Immature natural killer cell (primary cell): Measurements from ENCODE around the gene SND1. TPM values are rescaled to one million over a fixed set of nuclear protein-coding genes. Genes with fewer than 3 reads are reported as not detected.

Experiments used
- DNase-seq, 3 donors: peaks; one replicate each; pipeline ENCODE4 v3.0.0; 2022; ENCODE audit warnings: mixed read lengths in 1 of 3
- H3K27ac Mint-ChIP-seq, 6 donors: one replicate each; pipeline ENCODE4 v1.8.0; 2020; ENCODE audit warnings: mixed read lengths in 6 of 6, mild to moderate bottlenecking in 5 of 6, inconsistent platforms in 4 of 6, moderate library complexity in 3 of 6
- H3K27me3 Mint-ChIP-seq, 3 donors: one replicate each; pipeline ENCODE4 v1.8.0; 2020 to 2021; ENCODE audit warnings: low read depth in 3 of 3, mild to moderate bottlenecking in 3 of 3, mixed read lengths in 3 of 3, moderate library complexity in 3 of 3, inconsistent platforms in 1 of 3
- H3K36me3 Mint-ChIP-seq, 3 donors: one replicate each; pipeline ENCODE4 v1.8.0; 2020; ENCODE audit warnings: mixed read lengths in 3 of 3, inconsistent platforms in 2 of 3, mild to moderate bottlenecking in 2 of 3
- H3K4me1 Mint-ChIP-seq, 2 donors: one replicate each; pipeline ENCODE4 v1.8.0; 2020; ENCODE audit warnings: inconsistent platforms in 2 of 2, mild to moderate bottlenecking in 2 of 2, mixed read lengths in 2 of 2, moderate library complexity in 1 of 2
- H3K4me3 Mint-ChIP-seq, 5 donors: one replicate each; pipeline ENCODE4 v1.8.0; 2020; ENCODE audit warnings: mild to moderate bottlenecking in 5 of 5, mixed read lengths in 5 of 5, inconsistent platforms in 3 of 5, moderate library complexity in 3 of 5
- H3K9me3 Mint-ChIP-seq, 6 donors: one replicate each; pipeline ENCODE4 v1.8.0; 2020; ENCODE audit warnings: mild to moderate bottlenecking in 6 of 6, mixed read lengths in 6 of 6, inconsistent platforms in 4 of 6, moderate library complexity in 3 of 6
- polyA plus RNA-seq, 3 donors: library from polyadenylated mRNA; unstranded; fragments of 300-500 nt; fragmentation: Illumina TruSeq; gene quantifications; one replicate each; pipeline ENCODE4 v1.2.3, GENCODE V29; 2021

The SND1 gene
- polyA plus RNA-seq, 3 donors from 2014 or later = 87.8 to 130 (median 116) TPM

GRCh38 chr7:127993317-127993716 lies 341.3 kb downstream of the SND1 start:
- no peak overlapping the region for H3K4me3 Mint-ChIP-seq
- DNase-seq = no peak
- H3K27ac Mint-ChIP-seq = no peak overlapping the region
- no peaks in the 10 kb centered on the region for H3K9me3 Mint-ChIP-seq
- no peaks in the 10 kb centered on the region for H3K4me1 Mint-ChIP-seq
- peaks cover 0 to 2% (median 0%) of the 10 kb centered on the region in 3 donors for H3K27me3 Mint-ChIP-seq
- peaks cover 23 to 25% (median 23%) of the 10 kb centered on the region in 3 donors for H3K36me3 Mint-ChIP-seq

- Mint-ChIP-seq H3K36me3 (peaks cover 23 to 25% (median 23%) of the 10 kb centered on the region in 3 donors), H3K27ac (no peak overlapping the region), H3K4me1 (no peaks in the 10 kb centered on the region), H3K27me3 (peaks cover 0 to 2% (median 0%) of the 10 kb centered on the region in 3 donors), H3K9me3 (no peaks in the 10 kb centered on the region), H3K4me3 (no peak overlapping the region)
- DNase-seq = no peak
These were observed 342.0 kb downstream of the SND1 start for GRCh38 chr7:127993987-127994386.

- H3K4me1 Mint-ChIP-seq = no peaks in the 10 kb centered on the region
- no peaks in the 10 kb centered on the region for H3K9me3 Mint-ChIP-seq
- no peak overlapping the region for H3K4me3 Mint-ChIP-seq
- peaks cover 23 to 25% (median 23%) of the 10 kb centered on the region in 3 donors for H3K36me3 Mint-ChIP-seq
- DNase-seq = no peak
- no peak overlapping the region for H3K27ac Mint-ChIP-seq
- H3K27me3 Mint-ChIP-seq = peaks cover 0 to under 1% (median 0%) of the 10 kb centered on the region in 3 donors
These were observed 343.3 kb downstream of the SND1 start for GRCh38 chr7:127995156-127995880.

- Mint-ChIP-seq H3K9me3 (no peaks in the 10 kb centered on the region), H3K36me3 (peaks cover 23 to 25% (median 24%) of the 10 kb centered on the region in 3 donors)
These were observed 343.9 kb downstream of the SND1 start for GRCh38 chr7:127995881-127996215.

GRCh38 chr7:127996253-127997071 lies 344.5 kb downstream of the SND1 start:
- H3K27ac Mint-ChIP-seq = no peak overlapping the region
- no peaks in the 10 kb centered on the region for H3K4me1 Mint-ChIP-seq
- peaks cover 18 to 21% (median 20%) of the 10 kb centered on the region in 3 donors for H3K36me3 Mint-ChIP-seq
- no peaks in the 10 kb centered on the region for H3K27me3 Mint-ChIP-seq
- no peak for DNase-seq
- H3K4me3 Mint-ChIP-seq = no peak overlapping the region
- no peaks in the 10 kb centered on the region for H3K9me3 Mint-ChIP-seq

More at GRCh38 chr7:127995881-127996215, 343.9 kb downstream of the SND1 start:
- no peaks in the 10 kb centered on the region for H3K4me1 Mint-ChIP-seq
- H3K27me3 Mint-ChIP-seq = no peaks in the 10 kb centered on the region
- no peak overlapping the region for H3K27ac Mint-ChIP-seq
- no peak overlapping the region for H3K4me3 Mint-ChIP-seq
- DNase-seq = no peak

- DNase-seq = no peak
- peak overlapping the region in 1 of 6 donors; percentile 6 for H3K27ac Mint-ChIP-seq
- peaks cover 10 to 16% (median 11%) of the 10 kb centered on the region in 3 donors for H3K36me3 Mint-ChIP-seq
- no peaks in the 10 kb centered on the region for H3K27me3 Mint-ChIP-seq
- H3K4me3 Mint-ChIP-seq = no peak overlapping the region
- H3K9me3 Mint-ChIP-seq = no peaks in the 10 kb centered on the region
- H3K4me1 Mint-ChIP-seq = peaks cover 0 to under 1% of the 10 kb centered on the region in 2 donors
These were observed 345.4 kb downstream of the SND1 start for GRCh38 chr7:127997226-127997922.

- no peak overlapping the region for H3K4me3 Mint-ChIP-seq
- H3K9me3 Mint-ChIP-seq = no peaks in the 10 kb centered on the region
- H3K27ac Mint-ChIP-seq = no peak overlapping the region
- H3K4me1 Mint-ChIP-seq = peaks cover 7 to 13% of the 10 kb centered on the region in 2 donors
- H3K27me3 Mint-ChIP-seq = no peaks in the 10 kb centered on the region
- peaks cover 4 to 6% (median 4%) of the 10 kb centered on the region in 3 donors for H3K36me3 Mint-ChIP-seq
- DNase-seq = no peak
These were observed 346.7 kb downstream of the SND1 start for GRCh38 chr7:127998671-127999070.

- Mint-ChIP-seq H3K9me3 (no peaks in the 10 kb centered on the region), H3K4me3 (no peak overlapping the region), H3K27me3 (no peaks in the 10 kb centered on the region), H3K27ac (no peak overlapping the region), H3K36me3 (peaks cover 3 to 6% (median 4%) of the 10 kb centered on the region in 3 donors), H3K4me1 (peaks cover 21 to 25% of the 10 kb centered on the region in 2 donors)
- DNase-seq = no peak
These were observed 348.1 kb downstream of the SND1 start for GRCh38 chr7:128000048-128000447.

GRCh38 chr7:128000854-128001265 lies 348.9 kb downstream of the SND1 start:
- no peak for DNase-seq
- Mint-ChIP-seq H3K27ac (no peak overlapping the region), H3K4me1 (peaks cover 25% of the 10 kb centered on the region in 2 donors), H3K36me3 (peaks cover 3 to 6% (median 4%) of the 10 kb centered on the region in 3 donors), H3K9me3 (no peaks in the 10 kb centered on the region), H3K4me3 (no peak overlapping the region), H3K27me3 (no peaks in the 10 kb centered on the region)

- H3K4me3 Mint-ChIP-seq = no peak overlapping the region
- H3K9me3 Mint-ChIP-seq = no peaks in the 10 kb centered on the region
- H3K4me1 Mint-ChIP-seq = peaks cover 25% of the 10 kb centered on the region in 2 donors
- no peaks in the 10 kb centered on the region for H3K27me3 Mint-ChIP-seq
- DNase-seq = no peak
- peaks cover 0 to 6% (median 3%) of the 10 kb centered on the region in 3 donors for H3K36me3 Mint-ChIP-seq
- peak overlapping the region in 2 of 6 donors; percentile 21 to 68 for H3K27ac Mint-ChIP-seq
These were observed 351.2 kb downstream of the SND1 start for GRCh38 chr7:128003167-128003566.

GRCh38 chr7:128003787-128004186 lies 351.8 kb downstream of the SND1 start:
- Mint-ChIP-seq H3K36me3 (peaks cover 0 to 6% (median 3%) of the 10 kb centered on the region in 3 donors), H3K4me3 (peak overlapping the region in 3 of 5 donors; percentile 14 to 41 (median 31)), H3K27ac (peak overlapping the region in 4 of 6 donors; percentile 8 to 41 (median 20)), H3K9me3 (no peaks in the 10 kb centered on the region), H3K27me3 (no peaks in the 10 kb centered on the region), H3K4me1 (peaks cover 25% of the 10 kb centered on the region in 2 donors)
- DNase-seq = peak in 1 of 3 donors; percentile 33

- Mint-ChIP-seq H3K4me1 (peaks cover 25% of the 10 kb centered on the region in 2 donors), H3K27ac (peak overlapping the region in 2 of 6 donors; percentile 20 to 27), H3K36me3 (peaks cover 0 to 6% (median 3%) of the 10 kb centered on the region in 3 donors), H3K4me3 (no peak overlapping the region), H3K27me3 (no peaks in the 10 kb centered on the region), H3K9me3 (no peaks in the 10 kb centered on the region)
- no peak for DNase-seq
These were observed 352.6 kb downstream of the SND1 start for GRCh38 chr7:128004623-128005022.

GRCh38 chr7:128005117-128005516 lies 353.1 kb downstream of the SND1 start:
- H3K27ac Mint-ChIP-seq = peak overlapping the region in 2 of 6 donors; percentile 20 to 27

More at GRCh38 chr7:128005117-128005516, 353.1 kb downstream of the SND1 start:
- H3K9me3 Mint-ChIP-seq = no peaks in the 10 kb centered on the region
- no peaks in the 10 kb centered on the region for H3K27me3 Mint-ChIP-seq
- H3K4me3 Mint-ChIP-seq = no peak overlapping the region
- no peak for DNase-seq
- H3K36me3 Mint-ChIP-seq = peaks cover 0 to 6% (median 5%) of the 10 kb centered on the region in 3 donors
- peaks cover 25% of the 10 kb centered on the region in 2 donors for H3K4me1 Mint-ChIP-seq
